ENCODE results near the gene PSD4.

Gene PSD4

DNA sequence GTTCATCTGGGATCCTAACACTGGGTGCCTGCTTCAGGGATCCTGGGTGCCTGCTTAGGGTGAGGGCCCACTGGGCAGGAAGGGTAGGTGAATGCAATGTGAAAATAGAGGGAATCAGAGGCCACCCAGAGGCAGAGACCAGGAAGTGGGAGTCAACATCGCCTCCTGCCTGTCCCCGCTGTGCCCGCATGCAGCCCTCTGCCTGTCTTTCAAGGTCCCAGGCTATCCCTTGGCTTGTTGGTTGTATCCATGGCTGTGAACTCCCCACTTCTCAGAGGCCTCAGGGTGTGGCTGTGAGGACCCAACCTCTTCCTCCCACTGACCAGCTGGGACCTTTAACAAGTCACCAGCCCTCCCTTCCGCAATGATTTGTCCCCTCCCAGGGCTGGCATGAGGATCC, 26.5 kb downstream of the PSD4 start:
- FAIRE-seq = no peak
- no peak for DNase-seq (ENCODE audit: insufficient read length, low spot score)
- TF ChIP-seq PAX5 (IDR thresholded peaks at IDR 0.05; ENCODE audit: insufficient read depth, low read length, severe bottlenecking) (no peak), TAF1 (IDR thresholded peaks at IDR 0.05; ENCODE audit: low read depth, low read length) (no peak), POU2F2 (IDR thresholded peaks at IDR 0.05; ENCODE audit: low read depth, low read length) (no peak), SPI1 (IDR thresholded peaks at IDR 0.05; ENCODE audit: low read depth, low read length) (no peak), POLR2AphosphoS5 (IDR thresholded peaks at IDR 0.05; ENCODE audit: low read depth, low read length) (no peak), POLR2A (IDR thresholded peaks at IDR 0.05; ENCODE audit: low read depth, low read length) (no peak)

DNA sequence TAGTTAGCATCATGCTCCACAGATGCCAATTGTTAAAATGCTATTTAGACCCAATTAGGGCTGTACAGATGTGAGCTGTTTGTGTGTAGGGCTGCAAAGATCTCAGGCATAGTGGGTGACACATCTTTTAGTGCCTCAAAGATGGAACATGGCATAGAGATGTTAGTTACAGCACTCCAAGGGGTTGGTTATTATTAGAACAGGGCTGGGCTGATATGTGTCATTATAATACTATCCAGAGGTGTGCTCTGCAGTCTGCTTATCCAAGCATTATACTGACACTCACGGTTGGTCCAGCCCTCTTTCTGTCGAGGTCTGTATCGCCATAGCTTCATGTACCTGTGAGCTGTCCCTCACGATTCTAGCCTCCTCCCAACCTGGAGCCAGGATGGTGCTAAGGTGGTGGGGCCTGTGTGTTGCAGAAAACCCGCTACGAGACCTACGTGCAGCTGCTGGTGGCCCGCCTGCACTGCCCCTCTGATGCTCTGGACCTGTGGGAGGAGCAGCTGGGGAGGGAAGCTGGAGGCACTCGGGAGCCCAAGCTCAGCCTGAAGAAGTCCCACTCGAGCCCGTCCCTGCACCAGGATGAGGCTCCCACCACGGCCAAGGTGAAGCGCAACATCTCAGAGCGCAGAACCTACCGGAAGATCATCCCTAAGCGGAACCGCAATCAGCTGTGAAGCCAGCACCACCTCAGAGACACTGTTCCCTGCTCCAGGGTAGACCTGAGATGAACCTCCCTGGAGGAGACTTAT, 27.1 kb downstream of the PSD4 start:
- DNase-seq (ENCODE audit: insufficient read length, low spot score) (no peak), FAIRE-seq (no peak)
- TF ChIP-seq TAF1 (IDR thresholded peaks at IDR 0.05; ENCODE audit: low read depth, low read length) (no peak), POLR2A (IDR thresholded peaks at IDR 0.05; ENCODE audit: low read depth, low read length) (no peak), PAX5 (IDR thresholded peaks at IDR 0.05; ENCODE audit: insufficient read depth, low read length, severe bottlenecking) (no peak), SPI1 (IDR thresholded peaks at IDR 0.05; ENCODE audit: low read depth, low read length) (no peak), POLR2AphosphoS5 (IDR thresholded peaks at IDR 0.05; ENCODE audit: low read depth, low read length) (no peak)

DNA sequence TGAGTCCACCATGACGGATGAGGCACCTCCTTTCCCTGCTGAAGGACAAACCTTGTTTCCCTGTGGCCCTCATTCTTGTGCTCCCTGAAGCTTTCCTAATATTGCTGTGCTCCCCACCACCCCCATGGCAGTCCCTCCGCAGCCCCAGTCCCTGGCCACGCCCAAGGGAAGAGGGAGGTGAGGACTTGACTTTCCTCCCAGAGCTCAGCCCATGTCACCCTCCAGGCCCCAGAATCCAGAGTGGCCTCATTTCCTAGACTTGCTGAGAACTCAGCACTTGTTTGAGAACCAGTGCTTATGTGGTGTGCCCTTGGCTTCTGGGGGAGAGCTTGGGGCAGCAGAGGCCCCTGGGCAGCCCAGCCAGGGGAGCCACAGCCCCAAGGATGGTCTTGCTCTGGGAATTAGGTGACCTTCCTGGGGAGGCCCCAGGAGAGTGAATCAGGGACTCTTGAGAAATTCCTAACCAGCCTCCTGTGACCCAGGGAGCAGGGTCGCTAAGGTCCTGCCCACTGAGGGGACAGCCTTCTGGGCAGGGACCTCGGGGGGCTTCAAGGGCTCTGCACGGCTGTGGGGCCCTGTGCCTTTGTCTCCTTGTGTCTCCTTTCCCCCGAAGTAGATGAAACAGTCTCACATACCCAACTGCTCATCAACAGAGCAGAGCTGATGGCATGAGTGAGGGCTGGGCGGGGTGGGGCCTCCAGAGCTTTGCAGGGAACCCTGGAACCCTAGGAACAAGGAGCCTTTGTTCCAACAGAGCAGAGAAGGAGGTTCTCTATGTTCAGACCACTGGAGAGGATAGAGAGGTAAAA, 27.9 kb downstream of the PSD4 start:
- TF ChIP-seq POLR2AphosphoS5 (IDR thresholded peaks at IDR 0.05; ENCODE audit: low read depth, low read length) (no peak), TAF1 (IDR thresholded peaks at IDR 0.05; ENCODE audit: low read depth, low read length) (no peak), POLR2A (IDR thresholded peaks at IDR 0.05; ENCODE audit: low read depth, low read length) (no peak), POU2F2 (IDR thresholded peaks at IDR 0.05; ENCODE audit: low read depth, low read length) (no peak), PAX5 (IDR thresholded peaks at IDR 0.05; ENCODE audit: insufficient read depth, low read length, severe bottlenecking) (no peak), SPI1 (IDR thresholded peaks at IDR 0.05; ENCODE audit: low read depth, low read length) (no peak)
- FAIRE-seq (no peak), DNase-seq (ENCODE audit: insufficient read length, low spot score) (no peak)

DNA sequence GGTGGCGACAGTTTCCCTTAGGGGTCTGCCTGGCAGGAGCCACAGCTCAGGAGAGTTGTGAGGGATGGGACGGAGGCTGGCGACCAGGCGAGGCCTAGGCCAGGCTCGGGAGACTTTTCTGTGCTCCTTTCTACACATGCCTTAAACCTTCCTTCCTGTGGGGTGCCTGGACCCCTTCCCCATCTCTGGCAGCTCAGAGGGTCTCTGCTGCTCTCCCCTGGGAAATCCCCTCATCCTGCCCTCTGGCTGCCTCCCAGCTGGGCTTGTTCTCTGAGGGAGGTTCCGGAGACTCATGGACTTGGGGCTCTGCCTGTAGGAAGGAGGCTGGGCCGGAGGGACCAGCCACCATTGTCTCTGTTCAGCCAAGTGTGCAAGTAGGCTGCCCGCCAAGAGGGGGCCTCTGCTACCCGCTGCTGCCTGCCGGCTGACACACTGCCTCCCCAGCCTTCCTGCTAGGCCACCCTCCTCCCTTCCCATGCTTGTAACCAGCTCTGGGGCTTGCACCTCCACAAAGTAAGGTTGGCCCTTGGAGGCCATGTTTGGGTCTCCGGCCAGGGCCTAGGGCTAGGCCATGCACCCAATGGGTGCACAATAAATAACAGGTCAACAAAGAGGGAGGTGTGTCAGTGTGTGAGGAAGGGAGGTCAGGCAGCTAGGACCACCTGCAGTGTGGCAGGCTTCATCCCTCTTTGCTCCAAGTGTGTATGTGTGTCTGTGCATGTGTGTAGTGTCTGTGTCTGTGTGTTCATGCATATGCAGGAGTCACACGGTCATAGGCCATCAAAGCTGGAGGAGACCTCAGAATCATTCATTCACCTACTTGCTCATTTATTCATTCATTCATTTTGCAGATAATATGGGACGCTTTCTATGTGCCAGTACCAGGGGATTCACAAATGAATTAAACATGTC, 28.8 kb downstream of the PSD4 start:
- no peak for FAIRE-seq
- no peak for DNase-seq (ENCODE audit: insufficient read length, low spot score)

GRCh38 chr2:113203217-113203530, 29.4 kb downstream of the PSD4 start:
- no peak for DNase-seq (ENCODE audit: insufficient read length, low spot score)
- TF ChIP-seq SPI1 (IDR thresholded peaks at IDR 0.05; ENCODE audit: low read depth, low read length) = no peak
- no peak for TF ChIP-seq POLR2A (IDR thresholded peaks at IDR 0.05; ENCODE audit: low read depth, low read length)
- no peak for TF ChIP-seq TAF1 (IDR thresholded peaks at IDR 0.05; ENCODE audit: low read depth, low read length)
- TF ChIP-seq POLR2AphosphoS5 (IDR thresholded peaks at IDR 0.05; ENCODE audit: low read depth, low read length) = no peak

More for the DNA sequence above, 28.8 kb downstream of the PSD4 start:
- TF ChIP-seq SPI1 (IDR thresholded peaks at IDR 0.05; ENCODE audit: low read depth, low read length) = no peak
- 0 out of 2 replicates have a peak, but pooled peaks have one; percentile 9 for TF ChIP-seq POU2F2 (IDR thresholded peaks at IDR 0.05; ENCODE audit: low read depth, low read length)
- TF ChIP-seq POLR2AphosphoS5 (IDR thresholded peaks at IDR 0.05; ENCODE audit: low read depth, low read length) = peak; percentile 61
- no peak for TF ChIP-seq TAF1 (IDR thresholded peaks at IDR 0.05; ENCODE audit: low read depth, low read length)
- peak; percentile 73; the same call in 1 of the 2 replicates for TF ChIP-seq POLR2A (IDR thresholded peaks at IDR 0.05; ENCODE audit: low read depth, low read length)
- TF ChIP-seq PAX5 (IDR thresholded peaks at IDR 0.05; ENCODE audit: insufficient read depth, low read length, severe bottlenecking) = no peak

DNA sequence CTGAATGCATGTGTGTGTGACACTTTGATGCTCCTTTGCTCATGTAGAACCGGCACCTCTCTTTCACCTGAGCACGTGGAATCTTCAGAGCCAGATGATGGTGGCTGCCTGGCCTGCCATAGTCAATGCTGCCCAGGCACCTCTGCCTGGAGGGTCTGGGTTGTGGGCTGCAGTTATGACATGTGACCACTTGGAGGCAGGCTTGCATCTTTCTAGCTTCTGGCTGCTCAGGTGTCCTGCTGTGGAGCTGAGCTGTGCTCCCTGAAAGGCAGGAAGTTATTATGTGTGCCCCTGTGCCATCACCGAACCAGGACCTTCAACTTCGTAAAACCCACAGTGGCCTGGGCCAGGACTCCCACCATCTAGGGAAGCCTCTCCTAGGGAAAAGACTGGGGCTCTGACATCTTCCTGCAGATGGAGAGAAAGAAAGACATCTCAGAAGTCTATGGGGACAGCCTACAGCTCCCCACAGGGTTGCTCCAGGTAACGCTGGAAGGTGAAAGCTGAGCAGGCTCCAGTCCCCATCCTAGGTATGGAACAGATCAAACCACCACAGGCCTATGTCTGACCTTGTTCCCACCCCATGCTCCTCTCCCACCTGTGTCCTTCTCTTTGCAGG, 30.2 kb downstream of the PSD4 start:
- DNase-seq (ENCODE audit: insufficient read length, low spot score) = peak; percentile 77
- FAIRE-seq = peak; percentile 92
- TF ChIP-seq POLR2A (IDR thresholded peaks at IDR 0.05; ENCODE audit: low read depth, low read length) (peak; percentile 54; the same call in 1 of the 2 replicates), TAF1 (IDR thresholded peaks at IDR 0.05; ENCODE audit: low read depth, low read length) (no peak), SPI1 (IDR thresholded peaks at IDR 0.05; ENCODE audit: low read depth, low read length) (no peak), PAX5 (IDR thresholded peaks at IDR 0.05; ENCODE audit: insufficient read depth, low read length, severe bottlenecking) (no peak), POU2F2 (IDR thresholded peaks at IDR 0.05; ENCODE audit: low read depth, low read length) (0 out of 2 replicates have a peak, but pooled peaks have one; percentile 16), POLR2AphosphoS5 (IDR thresholded peaks at IDR 0.05; ENCODE audit: low read depth, low read length) (peak; percentile 74)

More at GRCh38 chr2:113203217-113203530, 29.4 kb downstream of the PSD4 start:
- FAIRE-seq = no peak

DNA sequence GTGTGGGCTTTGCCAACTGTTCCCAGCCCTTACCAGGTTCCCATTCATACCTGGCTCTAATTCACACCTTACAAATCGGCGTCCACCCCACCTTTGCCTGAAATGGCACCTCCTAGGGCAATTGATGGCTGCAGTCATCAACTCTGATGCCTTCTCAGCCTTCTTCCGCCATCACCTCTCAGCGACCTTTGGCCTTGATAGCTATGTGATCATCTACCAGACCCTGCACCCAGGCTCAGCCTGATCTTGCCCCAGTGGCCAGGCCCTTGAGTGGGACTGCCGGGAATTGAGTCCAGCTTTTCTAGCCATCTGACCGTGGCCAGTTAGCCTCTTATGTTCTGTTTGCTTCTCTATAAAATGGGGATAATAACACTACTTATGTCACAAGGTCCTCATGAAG, 32.5 kb downstream of the PSD4 start:
- no peak for DNase-seq (ENCODE audit: insufficient read length, low spot score)
- no peak for TF ChIP-seq PAX5 (IDR thresholded peaks at IDR 0.05; ENCODE audit: insufficient read depth, low read length, severe bottlenecking)
- no peak for TF ChIP-seq POLR2AphosphoS5 (IDR thresholded peaks at IDR 0.05; ENCODE audit: low read depth, low read length)
- no peak for TF ChIP-seq SPI1 (IDR thresholded peaks at IDR 0.05; ENCODE audit: low read depth, low read length)
- TF ChIP-seq POU2F2 (IDR thresholded peaks at IDR 0.05; ENCODE audit: low read depth, low read length) = no peak
- no peak; the same call in 1 of the 2 replicates for TF ChIP-seq POLR2A (IDR thresholded peaks at IDR 0.05; ENCODE audit: low read depth, low read length)
- TF ChIP-seq TAF1 (IDR thresholded peaks at IDR 0.05; ENCODE audit: low read depth, low read length) = no peak
- no peak for FAIRE-seq

- FAIRE-seq = no peak
- no peak for DNase-seq (ENCODE audit: insufficient read length, low spot score)
- TF ChIP-seq POLR2A (IDR thresholded peaks at IDR 0.05; ENCODE audit: low read depth, low read length) = no peak
Observed at GRCh38 chr2:113207021-113207420, 33.2 kb downstream of the PSD4 start.
